Measurements from ENCODE around the gene THAP4.
A peak's percentile ranks its signal among the peaks of the same experiment; 100 is the strongest.

GRCh38 chr2:241560883-241561474 lies 76.0 kb downstream of the THAP4 start:
- TF ChIP-seq SIN3A (IDR thresholded peaks at IDR 0.05; ENCODE audit: borderline replicate concordance, insufficient read depth, low read length) (0 out of 2 replicates have a peak, but pooled peaks have one; percentile 59), REST (IDR thresholded peaks at IDR 0.05; ENCODE audit: insufficient read depth in 1 of 2, low read depth in 2 of 2, low read length in 2 of 2) (no peak), POLR2AphosphoS5 (IDR thresholded peaks at IDR 0.05; ENCODE audit: low read depth, low read length) (no peak), TAF1 (IDR thresholded peaks at IDR 0.05; ENCODE audit: borderline replicate concordance, insufficient read depth, low read length) (no peak), FOXP2 (optimal IDR thresholded peaks at IDR 0.05; ENCODE audit: borderline replicate concordance, extremely low read depth, extremely low read length, insufficient read depth) (no peak)
